ENCODE measurements around the gene TPM4.

DNA sequence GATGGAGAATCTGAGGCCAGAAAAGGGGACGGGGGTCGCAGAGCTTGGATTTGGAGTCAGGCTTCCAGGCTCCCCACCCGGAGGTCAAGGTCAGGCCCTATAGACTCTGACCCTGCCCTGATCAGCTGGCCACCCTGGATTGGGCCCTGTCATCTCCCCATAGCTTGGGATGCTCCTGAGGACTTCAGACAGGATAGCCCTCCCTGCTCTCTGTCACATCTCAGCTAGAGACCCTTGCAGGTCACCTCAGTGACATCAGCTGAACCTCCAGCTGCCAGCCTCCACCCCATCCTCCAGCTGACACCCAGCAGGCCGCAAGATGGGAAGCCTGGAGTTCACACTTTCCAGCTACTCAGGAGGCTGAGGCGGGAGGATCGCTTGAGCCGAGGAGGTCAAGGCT lies 2.8 kb upstream of the TPM4 start:
- TF ChIP-seq POLR2AphosphoS5 (IDR thresholded peaks at IDR 0.05; ENCODE audit: low read depth) (no peak), EZH2 (IDR thresholded peaks at IDR 0.05; ENCODE audit: low read depth, unreplicated experiment) (no peak), CTCF (conservative IDR thresholded peaks at IDR 0.05; ENCODE audit: low read depth in 2 of 2) (no peak), JUNB (IDR thresholded peaks at IDR 0.05; ENCODE audit: unreplicated experiment) (no peak), EZH2phosphoT487 (IDR thresholded peaks at IDR 0.05; ENCODE audit: unreplicated experiment) (no peak), REST (IDR thresholded peaks at IDR 0.05; ENCODE audit: unreplicated experiment) (no peak)
